ENCODE measurements around the gene DYNC1I2.
"Not testable (repeated sequence)": the region's sequence is repeated elsewhere in the genome, so short reads cannot be mapped to it uniquely, and the experiment has no call there.

The DYNC1I2 gene

GRCh38 chr2:171719660-171720059 is 32.4 kb downstream of the DYNC1I2 start:
- no peak for DNase-seq

GRCh38 chr2:171723716-171724683 is 36.7 kb downstream of the DYNC1I2 start:
- DNase-seq = no peak

GRCh38 chr2:171726847-171727450 is 39.7 kb downstream of the DYNC1I2 start:
- DNase-seq = no peak

GRCh38 chr2:171728989-171729951 is 42.0 kb downstream of the DYNC1I2 start:
- no peak for DNase-seq

- no peak for DNase-seq
Measured at GRCh38 chr2:171729952-171730317, 42.7 kb downstream of the DYNC1I2 start.

GRCh38 chr2:171735991-171736710 is 48.9 kb downstream of the DYNC1I2 start:
- no peak for DNase-seq

- no peak for DNase-seq
Measured at GRCh38 chr2:171741189-171741588, 53.9 kb downstream of the DYNC1I2 start.

GRCh38 chr2:171742760-171743159 is 55.5 kb downstream of the DYNC1I2 start:
- no peak for DNase-seq

GRCh38 chr2:171745141-171745540 is 57.9 kb downstream of the DYNC1I2 start:
- no peak for DNase-seq

GRCh38 chr2:171745806-171746205 is 58.5 kb downstream of the DYNC1I2 start:
- DNase-seq = no peak

- no peak for DNase-seq
Measured at GRCh38 chr2:171747371-171747770, 60.1 kb downstream of the DYNC1I2 start.

- no peak for DNase-seq
Measured at GRCh38 chr2:171754254-171754939, 67.1 kb downstream of the DYNC1I2 start.

GRCh38 chr2:171758762-171759161 is 71.5 kb downstream of the DYNC1I2 start:
- DNase-seq = not testable (repeated sequence)

- not testable (repeated sequence) for DNase-seq
Measured at GRCh38 chr2:171761176-171761575, 73.9 kb downstream of the DYNC1I2 start.

- no peak for DNase-seq
Measured at GRCh38 chr2:171762879-171763573, 75.8 kb downstream of the DYNC1I2 start.

GRCh38 chr2:171763602-171764001 is 76.3 kb downstream of the DYNC1I2 start:
- DNase-seq = no peak

- DNase-seq = no peak
Measured at GRCh38 chr2:171771463-171771862, 84.2 kb downstream of the DYNC1I2 start.

- DNase-seq = no peak
Measured at GRCh38 chr2:171772373-171772772, 85.1 kb downstream of the DYNC1I2 start.

GRCh38 chr2:171774581-171774980 is 87.3 kb downstream of the DYNC1I2 start:
- not testable (repeated sequence) for DNase-seq

GRCh38 chr2:171778515-171778914 is 91.2 kb downstream of the DYNC1I2 start:
- no peak for DNase-seq

GRCh38 chr2:171785450-171785849 is 98.2 kb downstream of the DYNC1I2 start:
- DNase-seq = no peak
